ENCODE measurements around the gene HIGD1A.
"Not testable (repeated sequence)": the region's sequence is repeated elsewhere in the genome, so short reads cannot be mapped to it uniquely, and the experiment has no call there.

HIGD1A gene

DNA sequence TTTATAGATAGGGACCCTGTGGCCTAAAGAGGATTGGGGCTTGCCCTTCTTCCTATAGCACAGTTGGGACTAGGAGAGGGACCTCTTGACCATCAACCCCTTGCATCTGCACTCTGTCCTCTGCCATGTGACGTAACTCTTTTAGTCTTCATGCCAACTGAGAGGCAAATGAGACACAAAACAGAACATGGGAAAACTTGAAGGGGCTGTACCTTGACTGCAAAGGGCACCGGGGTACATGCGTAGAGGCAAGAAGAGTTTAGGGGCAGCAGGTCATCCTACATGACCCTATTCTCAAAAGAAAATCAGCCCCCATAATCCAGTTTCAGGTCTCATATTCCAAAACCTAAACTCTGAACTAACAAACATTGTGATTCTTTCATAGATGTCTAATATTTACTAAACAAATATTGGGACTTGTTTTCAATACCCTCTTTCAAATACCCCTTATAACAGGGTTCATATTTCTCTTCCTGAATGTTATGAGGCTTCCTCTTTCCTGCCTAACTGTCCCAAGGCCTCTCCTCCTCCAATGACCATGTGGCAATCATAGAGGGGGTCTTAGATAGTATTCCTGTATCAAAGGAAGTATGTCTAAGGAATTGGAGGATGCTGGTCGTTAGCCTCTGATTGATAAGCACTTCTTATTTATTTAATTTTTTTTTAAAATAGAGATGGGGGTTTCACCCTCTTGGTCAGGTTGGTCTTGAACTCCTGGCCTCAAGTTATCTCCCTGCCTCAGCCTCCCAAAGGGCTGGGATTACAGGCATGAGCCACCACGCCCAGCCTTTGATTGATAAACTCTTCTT lies 25.5 kb upstream of the HIGD1A start:
- FAIRE-seq (no peak), DNase-seq (ENCODE audit: low spot score) (no peak)

DNA sequence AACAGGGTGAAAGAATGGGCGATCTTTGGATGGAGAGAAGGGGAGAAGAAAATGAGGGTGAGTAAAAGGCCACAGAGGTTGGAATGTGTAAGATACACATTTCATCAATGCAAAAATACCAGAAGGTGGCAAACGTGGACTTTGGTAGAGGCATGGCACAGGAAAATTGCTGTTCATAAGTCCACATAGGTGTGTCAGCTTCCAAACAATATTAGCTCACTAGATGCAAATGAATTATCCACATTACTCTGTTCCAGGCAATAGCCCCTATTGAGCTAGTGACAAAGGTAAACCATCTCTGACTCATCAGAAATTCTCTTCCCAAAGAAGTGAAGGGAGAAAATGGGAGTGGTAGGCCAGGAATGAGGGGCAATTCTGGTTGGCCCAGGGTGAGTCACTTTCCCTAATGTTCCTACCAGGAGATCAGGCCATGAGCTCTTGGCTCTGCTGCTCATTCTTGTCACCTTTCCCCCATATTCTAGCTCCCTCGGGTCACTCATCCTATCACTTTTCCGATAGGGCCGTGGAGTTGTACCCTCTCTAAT lies 24.9 kb upstream of the HIGD1A start:
- DNase-seq (ENCODE audit: low spot score) (no peak), FAIRE-seq (no peak)

- FAIRE-seq (no peak), DNase-seq (ENCODE audit: low spot score) (no peak)
Measured at GRCh38 chr3:42827654-42828053, 23.4 kb upstream of the HIGD1A start.

- DNase-seq (ENCODE audit: low spot score): no peak
- FAIRE-seq: no peak
Measured at GRCh38 chr3:42827023-42827422, 22.7 kb upstream of the HIGD1A start.

- no peak for DNase-seq (ENCODE audit: low spot score)
- no peak for FAIRE-seq
Measured at GRCh38 chr3:42826141-42826540, 21.9 kb upstream of the HIGD1A start.

GRCh38 chr3:42823351-42823750 lies 19.1 kb upstream of the HIGD1A start:
- FAIRE-seq (no peak), DNase-seq (ENCODE audit: low spot score) (no peak)

DNA sequence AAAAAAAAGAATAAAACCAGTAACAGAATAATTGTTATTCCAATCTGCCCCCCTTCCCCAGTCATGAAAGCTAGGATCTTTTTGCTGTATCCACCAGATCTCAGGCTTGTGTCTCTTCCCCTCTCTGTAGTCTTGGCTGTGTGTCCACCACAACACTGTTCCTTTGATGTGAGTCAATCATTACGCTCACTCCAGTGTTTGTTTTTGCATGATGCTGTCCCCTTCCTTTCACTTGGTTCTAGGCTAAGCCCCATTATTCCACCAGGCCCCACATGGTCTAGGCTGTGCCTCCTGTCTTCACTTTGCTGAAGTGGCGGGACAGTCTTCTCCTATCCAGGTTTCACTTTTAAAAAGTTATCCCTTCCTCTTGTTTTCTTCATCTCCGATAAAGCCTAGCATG lies 18.5 kb upstream of the HIGD1A start:
- FAIRE-seq: no peak
- DNase-seq (ENCODE audit: low spot score): no peak

DNA sequence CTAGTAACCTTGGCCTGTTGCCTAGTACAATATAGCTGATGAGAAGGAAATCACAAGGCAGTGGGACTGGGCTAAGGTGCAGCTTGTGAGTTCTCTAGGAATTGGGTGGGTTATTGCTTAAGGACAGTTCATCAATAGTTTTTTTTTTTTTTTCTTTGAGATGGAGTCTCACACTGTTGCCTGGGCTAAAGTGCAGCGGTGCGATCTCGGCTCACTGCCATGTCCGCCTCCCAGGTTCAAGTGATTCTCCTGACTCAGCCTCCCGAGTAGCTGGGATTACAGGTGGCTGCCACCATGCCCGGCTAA lies 16.4 kb upstream of the HIGD1A start:
- DNase-seq (ENCODE audit: low spot score): no peak
- FAIRE-seq: no peak

- FAIRE-seq: no peak
- no peak for DNase-seq (ENCODE audit: low spot score)
Measured at GRCh38 chr3:42819351-42819965, 15.2 kb upstream of the HIGD1A start.

DNA sequence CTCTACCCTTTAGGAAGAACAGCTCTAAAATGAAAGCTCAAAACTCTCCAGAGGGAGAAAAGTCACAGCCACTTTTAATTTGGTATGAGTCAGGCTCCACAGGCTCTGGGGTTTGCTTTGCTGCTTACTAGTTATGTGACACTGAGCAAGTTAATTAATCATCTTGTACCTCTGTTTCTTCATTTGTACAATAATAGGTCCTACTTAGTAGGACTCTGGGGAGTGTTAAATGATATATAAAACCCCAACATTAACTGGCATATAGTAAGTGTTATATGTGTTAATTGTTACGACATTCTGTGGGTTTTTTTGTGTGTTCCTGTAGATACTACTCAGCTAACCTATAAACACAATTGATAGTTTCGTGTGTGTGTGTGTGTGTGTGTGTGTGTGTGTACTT lies 11.5 kb upstream of the HIGD1A start:
- DNase-seq (ENCODE audit: low spot score): no peak
- no peak for FAIRE-seq

GRCh38 chr3:42814914-42815507 lies 10.7 kb upstream of the HIGD1A start:
- DNase-seq (ENCODE audit: low spot score) (no peak), FAIRE-seq (no peak)

DNA sequence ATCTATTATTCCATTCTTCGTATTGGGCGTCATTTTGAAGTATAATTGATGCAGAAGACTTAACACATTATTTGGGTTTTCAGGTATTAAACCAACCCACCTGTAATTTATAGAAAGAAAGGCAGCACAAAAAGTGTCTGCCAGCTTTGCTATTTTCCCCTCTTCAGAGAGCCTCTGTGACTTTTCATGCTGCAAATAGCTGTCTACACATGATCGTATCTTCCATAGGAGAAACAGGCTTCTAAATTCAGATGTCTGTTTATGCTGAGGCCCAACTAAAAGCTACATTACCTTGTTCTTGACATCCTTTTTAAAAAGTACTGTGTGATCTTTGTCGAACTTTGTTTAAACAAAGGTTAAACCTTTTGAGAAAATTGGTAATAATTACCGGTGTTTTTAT lies 10.0 kb upstream of the HIGD1A start:
- DNase-seq (ENCODE audit: low spot score) (no peak), FAIRE-seq (no peak)

DNA sequence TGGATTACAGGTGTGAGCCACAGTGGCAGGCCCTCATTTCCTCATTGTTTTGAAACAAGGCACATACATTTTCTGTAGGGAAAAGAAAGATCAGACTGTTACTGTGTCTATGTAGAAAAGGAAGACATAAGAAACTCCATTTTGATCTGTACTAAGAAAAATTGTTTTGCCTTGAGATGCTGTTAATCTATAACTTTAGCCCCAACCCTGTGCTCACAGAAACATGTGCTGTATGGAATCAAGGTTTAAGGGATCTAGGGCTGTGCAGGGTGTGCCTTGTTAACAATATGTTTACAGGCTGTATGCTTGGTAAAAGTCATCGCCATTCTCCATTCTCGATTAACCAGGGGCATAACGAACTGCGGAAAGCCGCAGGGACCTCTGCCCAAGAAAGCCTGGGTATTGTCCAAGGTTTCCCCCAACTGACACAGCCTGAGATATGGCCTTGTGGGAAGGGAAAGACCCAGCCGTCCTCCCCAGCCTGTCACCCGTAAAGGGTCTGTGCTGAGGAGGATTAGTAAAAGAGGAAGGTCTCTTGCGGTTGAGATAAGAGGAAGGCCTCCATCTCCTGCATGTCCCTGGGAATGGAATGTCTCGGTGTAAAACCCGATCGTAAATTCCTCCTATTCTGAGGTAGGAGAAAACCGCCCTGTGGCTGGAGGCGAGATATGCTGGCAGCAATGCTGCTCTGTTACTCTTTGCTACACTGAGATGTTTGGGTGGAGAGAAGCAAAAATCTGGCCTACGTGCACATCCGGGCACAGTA lies 7.0 kb upstream of the HIGD1A start:
- DNase-seq (ENCODE audit: low spot score); FAIRE-seq: not testable (repeated sequence)

DNA sequence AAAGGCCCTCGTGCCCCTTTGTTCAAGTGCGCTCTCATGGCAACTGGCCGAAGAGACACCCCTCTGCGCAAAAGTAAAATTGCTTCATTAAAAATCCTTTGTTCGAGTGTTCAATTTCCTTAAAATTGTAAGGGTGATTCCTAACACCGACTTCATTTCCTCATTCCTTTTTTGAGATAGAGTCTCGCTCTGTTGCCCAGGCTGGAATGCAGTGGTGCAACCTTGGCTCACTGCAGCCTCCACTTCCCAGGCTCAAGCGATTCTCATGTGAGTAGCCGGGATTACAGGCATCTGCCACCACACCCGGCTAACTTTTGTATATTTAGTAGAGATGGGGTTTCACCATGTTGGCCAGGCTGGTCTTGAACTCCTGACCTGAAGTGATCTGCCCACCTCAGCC lies 6.4 kb upstream of the HIGD1A start:
- not testable (repeated sequence) for DNase-seq (ENCODE audit: low spot score); FAIRE-seq

DNA sequence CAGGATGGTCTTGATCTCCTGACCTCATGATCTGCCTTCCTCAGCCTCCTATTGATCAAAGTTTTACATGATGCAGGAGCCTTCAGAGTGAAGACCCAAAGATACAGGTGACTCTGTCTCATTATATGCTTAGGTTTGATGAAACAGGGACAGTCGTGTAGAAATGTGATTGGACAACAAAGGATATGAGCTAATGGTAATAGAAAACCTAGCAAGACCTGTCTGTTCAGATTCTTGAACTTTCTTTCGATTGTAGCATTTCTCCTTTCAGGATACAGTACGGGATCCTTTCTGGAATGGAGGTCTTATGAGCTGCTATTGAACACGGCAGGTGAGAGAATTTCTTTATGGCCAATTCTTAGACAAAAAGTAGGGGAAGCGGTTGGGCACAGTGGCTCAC lies 4.9 kb upstream of the HIGD1A start, which contains the start of gene ACKR2:
ACKR2 (plus strand) TSS at position 244 of the 400 bp plus-strand sequence. CDS start 55,058 bp downstream, outside the sequence.
- FAIRE-seq (no peak), DNase-seq (ENCODE audit: low spot score) (no peak)

DNA sequence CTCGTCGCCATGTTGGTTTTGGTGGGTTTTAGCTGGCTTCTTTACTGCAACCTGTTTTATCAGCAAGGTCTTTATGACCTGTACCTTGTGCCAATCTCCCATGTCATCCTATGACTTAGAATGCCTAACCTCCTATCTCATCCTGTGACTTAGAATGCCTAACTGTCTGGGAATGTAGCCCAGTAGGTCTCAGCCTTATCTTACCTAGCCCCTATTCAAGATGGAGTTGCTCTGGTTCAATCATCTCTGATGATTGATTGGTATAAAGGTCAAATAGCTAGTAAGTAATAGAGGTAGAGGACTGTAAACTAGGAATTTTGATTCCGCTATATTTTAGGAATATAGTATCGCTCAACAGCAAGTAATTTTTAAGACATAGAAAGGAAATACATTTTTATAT lies 3.6 kb upstream of the HIGD1A start:
- no peak for FAIRE-seq
- DNase-seq (ENCODE audit: low spot score): no peak

- no peak for FAIRE-seq
- no peak for DNase-seq (ENCODE audit: low spot score)
Measured at GRCh38 chr3:42805141-42805821, 991 bp upstream of the HIGD1A start.

- FAIRE-seq (no peak), DNase-seq (ENCODE audit: low spot score) (no peak)
Measured at GRCh38 chr3:42804831-42805132, 492 bp upstream of the HIGD1A start.

GRCh38 chr3:42803414-42804105 lies 730 bp downstream of the HIGD1A start:
- DNase-seq (ENCODE audit: low spot score) (no peak), FAIRE-seq (no peak)

GRCh38 chr3:42802876-42803413 lies 1.3 kb downstream of the HIGD1A start:
- DNase-seq (ENCODE audit: low spot score): no peak
- FAIRE-seq: no peak

All from RCC 7860 (cell line).